DND-41 (cell line): ENCODE results near the gene SPIN2A.
"Not testable (repeated sequence)": the region's sequence is repeated elsewhere in the genome, so short reads cannot be mapped to it uniquely, and the experiment has no call there.

Experiments
- ATAC-seq: fragments of 200-7000 bp; cut with Tn5 transposase; 3 replicates; pipeline ENCODE4 v1.9.1; 2021; ENCODE audit warnings: low read depth; ENCODE audit not compliant: insufficient read depth
- DNase-seq: peaks from one replicate; pipeline ENCODE4 v3.0.0-alpha.2; 2020
- H2AFZ ChIP-seq: 2 replicates; pipeline ENCODE4 v1.6.0; 2012; ENCODE audit warnings: low read depth, low read length
- H3K27ac ChIP-seq: 2 replicates; pipeline ENCODE4 v1.5.1; 2012; ENCODE audit warnings: low read length, inconsistent platforms
- H3K27me3 ChIP-seq: fragments of 200-600 bp; sonication (generic); 2 replicates; pipeline ENCODE4 v1.6.0; 2012; ENCODE audit warnings: low read length, mild to moderate bottlenecking, inconsistent platforms; ENCODE audit not compliant: insufficient read depth, poor library complexity
- H3K36me3 ChIP-seq: 2 replicates; pipeline ENCODE4 v1.5.1; 2012; ENCODE audit warnings: low read length, inconsistent platforms; ENCODE audit not compliant: insufficient read depth
- H3K4me1 ChIP-seq: 2 replicates; pipeline ENCODE4 v1.5.1; 2012; ENCODE audit warnings: mild to moderate bottlenecking, low read length; ENCODE audit not compliant: insufficient read depth
- H3K4me2 ChIP-seq: 2 replicates; pipeline ENCODE4 v1.6.0; 2012; ENCODE audit warnings: mild to moderate bottlenecking, moderate library complexity, low read length, inconsistent platforms; ENCODE audit not compliant: insufficient read depth
- H3K4me3 ChIP-seq, 2 experiments: fragments of 200-600 bp in 1 of 2; shearing (Covaris generic) in 1 of 2; 2 replicates each; pipeline ENCODE4 v1.5.1; 2012 to 2016; ENCODE audit warnings: inconsistent platforms in 2 of 2, low read length in 2 of 2, mild to moderate bottlenecking in 2 of 2, low read depth in 1 of 2, moderate library complexity in 1 of 2
- H3K79me2 ChIP-seq: 2 replicates; pipeline ENCODE4 v1.6.0; 2012; ENCODE audit warnings: low read length, inconsistent platforms; ENCODE audit not compliant: insufficient read depth
- H3K9ac ChIP-seq: 2 replicates; pipeline ENCODE4 v1.6.0; 2012; ENCODE audit warnings: low read depth, mild to moderate bottlenecking, inconsistent platforms, low read length, moderate library complexity
- H3K9me3 ChIP-seq: 2 replicates; pipeline ENCODE4 v1.5.1; 2012; ENCODE audit warnings: low read length, moderate library complexity, mild to moderate bottlenecking, inconsistent platforms; ENCODE audit not compliant: insufficient read depth, severe bottlenecking
- H4K20me1 ChIP-seq: 2 replicates; pipeline ENCODE4 v1.6.0; 2012; ENCODE audit warnings: low read length; ENCODE audit not compliant: insufficient read depth
- CTCF ChIP-seq: IDR thresholded peaks from 2 replicates; pipeline ENCODE4 v1.5.1; 2012; ENCODE audit warnings: borderline replicate concordance, low read length, moderate library complexity, mild to moderate bottlenecking; ENCODE audit not compliant: poor library complexity, severe bottlenecking; ENCODE audit errors: extremely low read depth
- EZH2 ChIP-seq: IDR thresholded peaks from 3 replicates; pipeline ENCODE4 v1.6.1; 2012; ENCODE audit warnings: borderline replicate concordance, low read depth, mild to moderate bottlenecking, moderate library complexity, low read length, inconsistent platforms; ENCODE audit not compliant: severe bottlenecking

Gene SPIN2A

GRCh38 chrX:57137501-57137900 lies 304 bp upstream of the SPIN2A start:
- Histone ChIP-seq H3K36me3 (peaks cover under 1% of the 10 kb centered on the region; the same call in 1 of the 2 replicates), H3K4me2 (no peak overlapping the region), H3K9ac (no peak overlapping the region), H3K9me3 (no peaks in the 10 kb centered on the region), H4K20me1 (no peaks in the 10 kb centered on the region), H2AFZ (no peak overlapping the region), H3K4me3 (no peak overlapping the region), H3K27ac (no peak overlapping the region), H3K27me3 (no peaks in the 10 kb centered on the region), H3K79me2 (no peaks in the 10 kb centered on the region), H3K4me1 (no peaks in the 10 kb centered on the region)
- DNase-seq (no peak), ATAC-seq (no peak)
- TF ChIP-seq CTCF, result no peak
- TF ChIP-seq EZH2, result no peak

GRCh38 chrX:57136589-57136988 lies 608 bp downstream of the SPIN2A start:
- not testable (repeated sequence) for H3K4me1 ChIP-seq, H3K27me3 ChIP-seq, H3K4me2 ChIP-seq, H2AFZ ChIP-seq, H3K4me3 ChIP-seq, DNase-seq, ATAC-seq, H4K20me1 ChIP-seq, H3K79me2 ChIP-seq, H3K36me3 ChIP-seq, H3K27ac ChIP-seq, H3K9ac ChIP-seq, H3K9me3 ChIP-seq

- Histone ChIP-seq H3K79me2 (no peaks in the 10 kb centered on the region), H4K20me1 (no peaks in the 10 kb centered on the region), H2AFZ (no peak overlapping the region), H3K27me3 (no peaks in the 10 kb centered on the region), H3K9ac (no peak overlapping the region), H3K4me3 (no peak overlapping the region), H3K9me3 (no peaks in the 10 kb centered on the region), H3K4me1 (no peaks in the 10 kb centered on the region), H3K4me2 (no peak overlapping the region), H3K27ac (no peak overlapping the region), H3K36me3 (peaks cover 8% of the 10 kb centered on the region; the same call in 1 of the 2 replicates)
- ATAC-seq (no peak), DNase-seq (no peak)
- TF ChIP-seq CTCF (no peak), EZH2 (no peak)
These were observed 1.9 kb downstream of the SPIN2A start for GRCh38 chrX:57135287-57135686.

GRCh38 chrX:57134702-57135101 lies 2.5 kb downstream of the SPIN2A start:
- ATAC-seq, result no peak
- Histone ChIP-seq H3K27ac (no peak overlapping the region), H3K4me1 (no peaks in the 10 kb centered on the region), H3K9me3 (no peaks in the 10 kb centered on the region), H2AFZ (no peak overlapping the region), H3K27me3 (no peaks in the 10 kb centered on the region), H3K4me3 (no peak overlapping the region), H3K4me2 (no peak overlapping the region), H4K20me1 (no peaks in the 10 kb centered on the region), H3K79me2 (no peaks in the 10 kb centered on the region), H3K36me3 (peaks cover 8% of the 10 kb centered on the region; the same call in 1 of the 2 replicates), H3K9ac (no peak overlapping the region)
- DNase-seq, result no peak
- TF ChIP-seq CTCF, result no peak
- no peak for TF ChIP-seq EZH2
